ENCODE data around the gene TMEM92.

TMEM92 gene

GRCh38 chr17:50289278-50289677, 15.0 kb downstream of the TMEM92 start:
- DNase-seq (ENCODE audit: low read depth) = peak; percentile 61
- TF ChIP-seq CTCF (IDR thresholded peaks at IDR 0.05; ENCODE audit: low read length, missing control alignments) = no peak
- H3K4me3 ChIP-seq (replicated peaks; ENCODE audit: low read depth, low read length) = peak overlapping the region; percentile 38

- peak overlapping the region; percentile 38 for H3K4me3 ChIP-seq (replicated peaks; ENCODE audit: low read depth, low read length)
- TF ChIP-seq CTCF (IDR thresholded peaks at IDR 0.05; ENCODE audit: low read length, missing control alignments) = no peak
- peak; percentile 99 for DNase-seq (ENCODE audit: low read depth)
These were observed 15.9 kb downstream of the TMEM92 start for GRCh38 chr17:50289991-50290702.

GRCh38 chr17:50290933-50291332, 16.7 kb downstream of the TMEM92 start:
- DNase-seq (ENCODE audit: low read depth) = no peak
- TF ChIP-seq CTCF (IDR thresholded peaks at IDR 0.05; ENCODE audit: low read length, missing control alignments) = no peak
- H3K4me3 ChIP-seq (replicated peaks; ENCODE audit: low read depth, low read length) = no peak overlapping the region

- DNase-seq (ENCODE audit: low read depth) = no peak
- no peak for TF ChIP-seq CTCF (IDR thresholded peaks at IDR 0.05; ENCODE audit: low read length, missing control alignments)
- no peak overlapping the region for H3K4me3 ChIP-seq (replicated peaks; ENCODE audit: low read depth, low read length)
These were observed 18.2 kb downstream of the TMEM92 start for GRCh38 chr17:50292465-50292864.

- TF ChIP-seq CTCF (IDR thresholded peaks at IDR 0.05; ENCODE audit: low read length, missing control alignments) = no peak
- no peak for DNase-seq (ENCODE audit: low read depth)
- H3K4me3 ChIP-seq (replicated peaks; ENCODE audit: low read depth, low read length) = no peak overlapping the region
These were observed 20.8 kb downstream of the TMEM92 start for GRCh38 chr17:50295021-50295420.

GRCh38 chr17:50297407-50297865, 23.2 kb downstream of the TMEM92 start:
- no peak overlapping the region for H3K4me3 ChIP-seq (replicated peaks; ENCODE audit: low read depth, low read length)
- TF ChIP-seq CTCF (IDR thresholded peaks at IDR 0.05; ENCODE audit: low read length, missing control alignments) = peak; percentile 92
- peak; percentile 73 for DNase-seq (ENCODE audit: low read depth)

GRCh38 chr17:50298018-50298417, 23.8 kb downstream of the TMEM92 start:
- DNase-seq (ENCODE audit: low read depth) = no peak
- no peak for TF ChIP-seq CTCF (IDR thresholded peaks at IDR 0.05; ENCODE audit: low read length, missing control alignments)
- no peak overlapping the region for H3K4me3 ChIP-seq (replicated peaks; ENCODE audit: low read depth, low read length)

Measured in fibroblast of pulmonary artery (primary cell).